Measurements from ENCODE around the gene PDIA2.

- no peak for TF ChIP-seq CTCF (conservative IDR thresholded peaks at IDR 0.05 in 1 of 2, IDR thresholded peaks at IDR 0.05 in 1 of 2; ENCODE audit: extremely low read depth in 1 of 2, insufficient read depth in 1 of 2, low read depth in 1 of 2, low read length in 2 of 2)
- TF ChIP-seq EZH2 (IDR thresholded peaks at IDR 0.05; ENCODE audit: borderline replicate concordance, low read length), result no peak
These were observed 33.5 kb upstream of the PDIA2 start for GRCh38 chr16:249431-249830.
